ENCODE results near the gene MANEA.
"Not testable (repeated sequence)": the region's sequence is repeated elsewhere in the genome, so short reads cannot be mapped to it uniquely, and the experiment has no call there.

The MANEA gene

GRCh38 chr6:95577304-95578105, at the start of gene MANEA:
Gene MANEA (plus strand): TSS chr6:95577535. CDS start chr6:95586440, 8,905 bp downstream.
- DNase-seq, result peak; percentile 72

- DNase-seq, result no peak
Observed at GRCh38 chr6:95529762-95530161, 47.6 kb upstream of the MANEA start.

DNA sequence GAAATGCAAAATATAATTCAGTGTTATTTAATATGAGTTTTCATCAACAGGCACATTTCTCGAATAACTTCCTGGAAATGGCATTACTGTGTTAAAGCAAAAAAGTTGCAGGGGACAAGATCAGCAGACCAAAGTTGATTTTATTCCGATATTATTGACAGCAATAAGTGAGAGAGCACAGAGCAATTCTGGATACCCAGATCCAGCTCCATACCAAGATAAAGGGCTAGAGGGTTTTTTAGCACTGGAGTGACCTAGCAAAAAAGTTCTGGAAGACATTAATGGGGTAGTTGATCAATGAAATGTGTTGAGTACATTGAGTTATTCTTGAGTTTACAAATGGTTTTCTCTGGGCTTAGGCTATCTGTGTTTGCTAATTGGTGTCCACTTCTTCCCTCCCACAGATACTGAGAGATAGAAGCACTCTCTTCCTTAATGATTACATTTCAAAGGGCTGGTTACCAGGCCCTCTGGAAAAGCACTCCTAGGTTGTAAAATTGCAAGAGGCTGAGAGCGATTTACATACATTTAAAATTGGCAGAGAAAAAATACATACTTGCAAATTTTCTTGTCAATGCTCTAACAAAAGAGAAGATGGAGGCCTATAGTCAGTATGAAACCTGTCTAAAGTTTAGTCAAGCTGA, 47.0 kb upstream of the MANEA start:
- no peak for DNase-seq

- DNase-seq, result no peak
Observed at GRCh38 chr6:95543798-95544197, 33.5 kb upstream of the MANEA start.

DNA sequence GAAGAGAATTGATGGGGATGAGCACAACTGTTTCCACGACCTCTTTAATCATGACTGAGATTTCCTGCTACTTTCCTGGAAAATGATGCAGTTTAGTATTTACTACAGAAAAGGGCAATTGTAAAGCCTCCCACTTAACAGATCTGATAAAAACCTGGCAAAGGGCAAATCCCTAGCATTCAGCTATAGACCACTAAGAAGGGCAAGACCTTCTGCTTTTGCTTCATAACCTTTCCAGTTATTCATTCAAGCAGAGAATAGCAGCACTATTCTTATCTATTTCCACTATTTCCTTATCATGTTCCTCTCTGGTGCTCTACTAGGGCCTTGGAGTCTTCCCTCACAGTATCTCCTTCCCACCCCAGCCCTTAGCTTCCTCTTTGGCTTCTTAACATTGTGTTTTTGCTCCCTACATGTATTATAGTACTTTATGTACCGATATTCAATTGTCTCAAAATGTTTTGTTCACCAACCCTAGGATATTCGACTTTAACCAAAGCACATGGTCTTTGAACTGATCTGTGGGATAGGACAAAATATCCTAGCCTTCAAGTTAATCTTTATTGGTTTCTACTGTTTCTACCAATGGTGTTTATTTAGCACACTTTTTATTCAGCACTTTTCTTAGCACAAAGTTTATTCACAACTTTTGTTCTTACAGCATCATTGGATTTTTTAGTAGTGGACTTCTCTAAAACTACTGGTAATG, 32.7 kb upstream of the MANEA start:
- DNase-seq, result no peak

DNA sequence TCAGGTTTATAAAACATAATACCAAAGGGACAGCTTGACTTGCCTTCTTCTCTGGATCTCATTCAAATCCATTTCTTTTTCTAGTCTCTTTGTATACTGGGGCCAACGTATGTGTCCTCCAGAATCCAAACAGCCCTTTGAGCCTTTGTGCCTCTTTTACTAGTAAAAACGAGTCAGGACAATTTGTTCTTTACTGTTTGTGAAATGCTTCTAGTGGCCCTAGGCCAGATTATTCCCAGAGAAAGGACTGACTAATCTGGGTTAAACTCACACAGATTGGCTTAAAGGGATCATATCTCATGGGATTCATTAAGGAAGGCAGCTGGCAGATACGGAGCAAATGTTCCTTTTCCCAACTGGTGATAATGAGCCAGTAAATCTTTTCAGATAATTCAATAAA, 32.1 kb upstream of the MANEA start:
- DNase-seq, result no peak

GRCh38 chr6:95545686-95546085, 31.6 kb upstream of the MANEA start:
- no peak for DNase-seq

DNA sequence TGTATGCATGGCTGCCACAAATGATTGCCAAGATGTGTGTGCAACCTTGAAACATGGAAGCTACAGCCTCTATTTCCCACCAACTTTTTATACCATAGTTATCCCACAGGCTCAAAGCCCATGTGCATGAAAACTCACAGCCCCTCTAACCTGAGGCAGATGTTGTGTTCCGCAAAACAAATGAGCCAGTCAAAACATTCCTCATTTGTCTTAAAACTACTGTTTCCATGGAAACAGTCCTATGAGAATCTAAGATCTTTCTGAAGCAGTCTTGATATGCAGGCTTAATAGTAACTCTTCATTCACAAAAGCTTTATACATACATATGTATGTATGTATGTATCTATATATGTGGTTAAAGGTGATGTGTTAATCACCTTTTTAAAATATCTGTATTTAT, 31.2 kb upstream of the MANEA start:
- no peak for DNase-seq

- no peak for DNase-seq
Observed at GRCh38 chr6:95547043-95547442, 30.3 kb upstream of the MANEA start.

- DNase-seq, result no peak
Observed at GRCh38 chr6:95548188-95548786, 29.0 kb upstream of the MANEA start.

GRCh38 chr6:95551678-95552324, 25.5 kb upstream of the MANEA start:
- no peak for DNase-seq

DNA sequence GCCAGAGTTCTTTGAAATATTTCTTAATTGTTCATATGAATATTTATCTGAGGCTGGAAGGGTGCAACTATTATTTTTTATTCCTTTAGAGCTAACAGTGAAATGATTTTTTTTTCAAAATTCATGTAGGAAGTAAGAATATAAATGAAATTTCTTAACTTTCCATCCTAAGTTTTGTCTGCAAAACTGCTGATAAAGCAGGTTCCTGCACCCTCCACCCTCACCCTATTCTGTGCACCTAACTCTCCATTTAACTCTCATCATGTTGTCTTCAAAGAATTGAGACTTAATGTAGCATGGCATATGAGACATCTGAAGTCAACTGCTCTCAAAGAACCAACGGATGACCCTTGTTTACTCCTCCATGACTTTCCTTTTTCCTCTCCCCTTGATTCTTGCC, 23.5 kb upstream of the MANEA start:
- no peak for DNase-seq

DNA sequence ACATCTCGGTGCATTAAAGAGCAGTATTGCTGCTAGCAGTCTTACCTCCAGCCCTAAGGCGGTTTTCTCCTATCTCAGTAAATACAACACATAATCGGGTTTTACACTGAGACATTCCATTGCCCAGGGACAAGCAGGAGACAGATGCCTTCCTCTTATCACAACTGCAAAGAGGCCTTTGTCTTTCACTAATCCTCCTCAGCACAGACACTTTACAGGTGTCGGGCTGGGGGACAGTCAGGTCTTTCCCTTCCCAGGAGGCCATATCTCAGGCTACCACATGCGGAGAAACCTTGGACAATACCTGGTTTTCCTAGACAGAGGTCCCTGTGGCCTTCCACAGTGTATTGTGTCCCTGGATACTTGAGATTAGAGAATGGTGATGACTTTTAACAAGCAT, 16.4 kb upstream of the MANEA start:
- not testable (repeated sequence) for DNase-seq

DNA sequence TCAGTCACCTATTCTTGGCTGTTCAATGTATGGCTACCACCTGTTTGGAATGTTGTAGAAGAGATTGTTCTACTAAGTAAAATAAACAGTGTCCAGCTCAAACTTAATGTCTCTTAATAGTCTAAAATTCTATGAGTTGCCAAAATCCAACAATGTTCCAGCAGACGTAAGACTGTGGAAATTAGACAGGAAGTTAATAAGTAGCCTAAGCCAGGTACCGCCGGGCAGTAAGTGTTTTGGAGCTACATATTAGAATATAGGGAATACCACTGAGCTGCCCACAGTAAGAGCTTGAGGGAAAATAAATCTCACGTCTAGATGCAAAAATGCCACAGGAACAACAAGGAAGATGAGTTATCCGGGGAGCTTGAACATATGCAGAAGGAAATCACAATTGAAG, 7.8 kb upstream of the MANEA start:
- no peak for DNase-seq

DNA sequence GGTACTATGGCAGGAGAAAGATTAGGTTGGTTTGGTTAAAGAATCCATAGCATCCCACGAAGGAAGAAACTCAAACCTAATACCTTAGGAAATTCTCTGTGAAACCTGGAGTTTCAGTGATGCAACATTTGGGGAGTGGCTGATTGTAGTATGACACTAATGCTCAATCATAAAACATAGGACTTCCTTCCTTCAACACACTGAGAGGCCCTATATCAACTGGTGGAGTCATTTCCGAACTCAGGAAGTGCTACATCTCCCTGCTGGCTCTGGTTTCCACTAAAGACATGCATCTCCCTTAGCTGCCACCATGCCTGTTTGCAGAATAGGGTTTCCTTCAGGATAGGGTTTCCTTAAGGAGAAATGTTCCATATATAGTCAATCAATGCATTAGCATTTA, 5.2 kb upstream of the MANEA start:
- no peak for DNase-seq

- DNase-seq, result no peak
Observed at GRCh38 chr6:95574811-95575210, 2.5 kb upstream of the MANEA start.

- DNase-seq, result no peak
Observed at GRCh38 chr6:95576218-95576997, 927 bp upstream of the MANEA start.

DNA sequence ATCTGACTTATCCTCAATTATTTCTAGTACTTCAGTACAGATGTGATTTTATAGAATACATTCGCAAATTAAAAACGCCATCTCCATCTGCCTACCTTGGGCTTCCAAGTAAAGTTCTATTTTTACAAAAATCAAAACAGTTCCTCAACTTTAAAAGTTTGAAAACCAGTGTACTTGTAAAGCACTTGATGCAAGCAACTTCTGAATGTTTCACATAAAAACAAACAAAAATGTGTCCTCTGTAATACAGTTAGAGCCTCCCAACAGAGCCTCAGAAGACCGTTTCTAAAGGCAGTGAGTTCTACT, 384 bp upstream of the MANEA start:
- DNase-seq, result no peak

- no peak for DNase-seq
Observed at GRCh38 chr6:95578106-95578410, 723 bp downstream of the MANEA start.

DNA sequence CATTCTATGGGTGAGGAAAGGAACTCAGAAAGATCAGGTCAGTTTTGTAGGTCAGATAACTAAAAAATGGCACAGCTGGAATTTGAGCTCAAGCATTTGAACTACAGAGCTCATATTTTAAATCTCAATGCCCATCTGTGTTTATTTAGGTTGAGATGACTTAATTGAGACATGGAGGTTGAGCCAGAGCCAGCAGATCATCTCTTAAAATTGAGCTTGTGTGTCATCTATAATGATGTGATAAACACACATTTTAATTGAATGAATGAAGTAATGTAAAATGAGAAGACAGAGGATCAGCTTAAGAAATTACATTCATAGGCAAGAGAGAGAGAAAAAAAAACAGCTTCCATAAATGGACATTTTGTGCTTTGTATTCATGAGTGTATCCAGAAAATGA, 3.7 kb downstream of the MANEA start:
- DNase-seq, result no peak

- DNase-seq, result not testable (repeated sequence)
Observed at GRCh38 chr6:95584226-95584625, 6.9 kb downstream of the MANEA start.

GRCh38 chr6:95587989-95588388, 10.7 kb downstream of the MANEA start:
- DNase-seq, result no peak

- DNase-seq, result no peak
Observed at GRCh38 chr6:95589067-95589466, 11.7 kb downstream of the MANEA start.
